IPS DF 19.7 (cell line): ENCODE data around the gene SCN10A.

Experiments used
- DNase-seq: peaks from one replicate; pipeline ENCODE4 v3.0.0-alpha.2; 2013; ENCODE audit warnings: low read depth, low spot score

The SCN10A gene

DNA sequence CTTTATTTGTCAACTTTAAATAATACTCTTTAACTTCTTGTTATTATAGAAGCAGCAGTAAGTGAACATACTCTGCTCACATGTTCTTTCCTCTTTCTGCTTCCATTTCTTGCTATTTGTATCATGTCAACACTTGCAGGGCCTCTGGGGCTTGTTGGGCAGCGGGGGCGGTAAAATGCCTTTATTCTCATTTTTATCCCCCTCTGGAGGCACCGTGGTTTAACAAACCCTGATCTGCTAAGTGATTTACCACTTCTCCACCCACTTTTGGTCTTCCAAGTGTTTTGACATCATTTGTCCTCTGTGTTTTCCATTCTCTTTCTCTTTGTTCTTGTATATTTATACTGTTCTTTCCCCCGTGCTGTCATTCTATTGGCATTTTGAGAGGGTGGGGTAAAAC is 33.9 kb downstream of the SCN10A start:
- DNase-seq = no peak

DNA sequence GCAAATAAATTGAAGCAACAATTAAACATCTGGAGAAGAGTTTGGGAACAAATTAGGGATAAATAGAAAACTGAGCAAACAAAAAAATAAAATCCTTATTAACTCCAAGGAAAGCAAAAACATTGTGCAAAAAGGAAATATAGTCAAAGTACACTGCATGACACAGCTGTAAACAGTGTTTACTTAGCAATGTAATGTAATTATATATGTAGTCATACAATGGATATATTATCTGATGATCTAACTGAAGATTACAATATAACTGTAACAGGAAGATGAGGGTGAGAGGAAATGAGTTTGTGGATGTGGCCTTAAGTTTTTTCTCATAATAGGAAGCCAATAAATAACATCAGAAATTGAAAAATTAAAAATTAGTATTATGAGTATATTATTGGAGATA is 42.5 kb downstream of the SCN10A start:
- DNase-seq = no peak

DNA sequence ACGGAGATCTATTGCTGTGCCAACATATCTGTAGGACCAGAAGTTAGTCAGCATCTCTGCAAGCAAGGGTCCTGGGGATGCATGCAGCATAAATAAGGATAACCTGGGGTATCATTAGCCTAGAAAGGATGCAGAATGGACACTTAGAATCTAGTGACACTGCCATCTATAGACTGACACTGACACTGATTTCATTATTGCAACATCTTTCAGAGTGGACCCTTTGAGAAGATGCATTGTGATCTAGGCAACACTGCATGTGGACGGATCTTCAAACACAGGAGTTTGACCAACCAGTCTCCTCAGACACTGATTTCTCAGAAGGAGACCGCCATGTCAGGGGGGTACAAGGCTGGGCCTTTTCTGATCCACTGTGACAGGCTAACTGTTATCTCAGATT is 52.4 kb downstream of the SCN10A start:
- DNase-seq = no peak

DNA sequence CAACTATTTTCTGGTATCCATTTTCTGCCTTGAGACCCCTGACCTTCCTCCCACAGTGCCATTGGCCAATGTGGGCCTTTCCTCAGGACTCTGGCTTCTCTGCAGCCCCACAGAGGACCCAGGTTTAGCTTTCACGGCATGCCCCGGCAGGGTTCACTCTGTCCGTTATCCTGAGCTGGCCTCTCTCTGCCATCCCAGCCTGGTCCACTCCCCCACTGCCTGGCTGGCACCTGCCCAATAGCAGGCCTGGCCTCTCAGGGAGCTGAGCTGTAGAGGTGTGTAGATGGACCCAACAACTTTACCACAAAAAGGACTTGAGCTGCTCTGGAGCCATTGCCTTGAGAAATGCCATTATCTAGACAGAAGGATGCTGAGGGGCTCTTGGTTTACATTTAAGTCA is 57.5 kb downstream of the SCN10A start:
- DNase-seq = no peak

DNA sequence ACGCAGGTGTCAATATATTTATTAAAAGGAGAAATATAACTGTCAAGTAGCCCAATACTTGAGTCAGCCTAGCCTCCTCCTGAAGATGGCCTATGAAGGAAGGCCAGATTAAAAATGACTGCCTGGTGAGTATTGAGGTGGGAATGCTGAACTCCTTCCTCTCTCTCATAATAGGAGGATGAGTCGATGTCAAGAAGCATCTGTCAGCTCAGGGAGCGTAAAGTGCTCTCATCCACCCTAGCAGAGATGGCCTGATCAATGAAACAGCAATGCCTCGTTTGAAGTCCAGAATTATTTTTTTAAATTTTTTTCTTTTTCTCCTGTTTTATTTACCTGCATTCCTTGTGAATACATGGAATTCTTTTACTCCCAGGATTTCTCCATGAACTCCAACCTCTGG is 58.3 kb downstream of the SCN10A start:
- no peak for DNase-seq

DNA sequence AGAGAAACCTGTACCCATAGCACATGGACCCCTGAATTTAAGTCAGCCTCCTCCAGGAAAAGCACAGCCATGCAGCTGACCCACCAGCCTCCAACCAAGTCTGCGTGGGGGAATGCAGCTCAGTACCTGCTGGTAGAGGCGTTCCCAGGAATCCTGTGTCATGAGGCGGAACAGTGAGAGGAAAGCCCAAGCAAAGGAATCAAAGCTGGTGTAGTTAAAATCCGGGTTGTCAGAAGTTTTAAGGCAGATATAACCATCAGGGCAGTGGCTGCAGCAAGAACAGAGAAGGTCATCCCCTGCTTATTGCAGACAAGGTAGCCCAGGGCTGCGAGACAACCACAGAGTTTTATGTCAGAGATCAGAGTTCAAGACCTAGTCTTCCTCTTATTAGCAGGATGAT is 59.1 kb downstream of the SCN10A start:
- no peak for DNase-seq

DNA sequence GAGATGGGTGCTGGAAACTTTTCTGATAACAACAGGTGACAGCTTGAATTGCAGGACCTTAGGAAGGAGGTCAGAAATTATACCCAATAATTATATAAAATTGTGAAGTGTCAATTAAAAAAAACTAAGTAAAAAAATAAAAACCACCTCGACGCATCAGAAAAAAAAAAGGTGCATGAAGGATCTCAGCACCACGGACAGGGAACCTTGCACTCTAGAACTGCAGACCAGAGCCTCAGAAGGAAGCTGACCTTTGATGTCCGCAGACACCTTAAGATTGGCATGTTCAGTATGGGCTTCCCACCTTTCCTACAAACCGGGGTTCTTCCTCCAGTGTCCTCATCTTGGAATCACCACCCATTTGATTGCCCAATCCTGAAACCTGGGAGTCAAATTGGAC is 60.9 kb downstream of the SCN10A start:
- DNase-seq = no peak

DNA sequence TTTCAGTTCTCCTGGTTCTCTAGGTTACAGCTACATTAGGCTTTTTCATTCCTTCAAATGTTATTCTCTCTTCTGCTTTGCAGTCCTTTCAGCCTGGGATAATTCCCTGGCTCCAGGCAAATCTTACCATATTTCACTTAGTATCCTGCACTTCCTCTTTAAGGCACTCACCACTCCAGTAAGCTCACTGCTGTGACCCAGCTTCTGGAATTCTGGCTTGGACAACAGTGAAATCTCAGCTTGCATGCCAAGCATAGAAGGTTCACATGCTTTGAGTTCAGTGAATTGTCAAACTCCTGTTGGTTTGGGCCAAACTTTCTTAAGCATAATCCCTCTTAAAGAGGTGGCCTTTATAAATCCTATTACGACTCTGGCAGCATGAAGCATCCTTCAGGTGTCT is 69.4 kb downstream of the SCN10A start:
- DNase-seq = no peak

DNA sequence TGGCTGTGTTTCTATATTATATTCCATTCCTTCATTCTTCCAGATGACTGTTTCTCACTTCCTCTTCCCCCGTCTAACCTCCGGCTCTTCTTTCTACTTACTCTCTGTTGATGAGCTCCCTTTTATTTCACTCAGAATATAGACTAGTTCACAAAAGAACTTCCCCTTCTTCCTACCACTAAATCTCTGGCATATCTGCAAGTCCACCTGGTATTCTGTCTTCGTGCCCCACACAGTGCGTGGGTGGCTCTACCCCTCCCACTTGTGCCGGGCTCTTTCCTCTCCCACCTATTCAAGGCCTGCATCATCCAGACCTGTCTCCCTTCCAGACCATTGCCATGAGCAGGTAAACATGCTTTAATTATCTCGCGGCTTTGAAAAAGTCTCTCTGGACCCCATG is 73.0 kb downstream of the SCN10A start:
- no peak for DNase-seq

DNA sequence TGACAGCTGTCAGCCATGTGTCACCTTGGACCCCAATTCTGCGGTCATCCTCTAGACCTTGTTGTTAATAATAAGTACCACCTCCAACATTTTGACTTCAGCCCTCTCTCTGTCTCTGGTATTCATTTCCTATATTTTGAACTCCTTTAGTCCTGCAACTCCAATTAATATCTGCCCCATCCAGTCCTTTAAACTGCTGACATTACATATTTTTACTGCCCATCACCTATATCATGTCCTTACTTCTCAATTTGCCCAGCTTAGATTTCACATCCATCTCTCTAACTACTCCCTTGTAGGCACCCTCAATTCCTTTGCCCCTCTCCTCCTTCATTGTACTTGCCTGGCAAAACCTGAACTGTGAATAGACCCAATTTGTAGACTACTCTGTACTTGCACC is 73.5 kb downstream of the SCN10A start:
- no peak for DNase-seq

DNA sequence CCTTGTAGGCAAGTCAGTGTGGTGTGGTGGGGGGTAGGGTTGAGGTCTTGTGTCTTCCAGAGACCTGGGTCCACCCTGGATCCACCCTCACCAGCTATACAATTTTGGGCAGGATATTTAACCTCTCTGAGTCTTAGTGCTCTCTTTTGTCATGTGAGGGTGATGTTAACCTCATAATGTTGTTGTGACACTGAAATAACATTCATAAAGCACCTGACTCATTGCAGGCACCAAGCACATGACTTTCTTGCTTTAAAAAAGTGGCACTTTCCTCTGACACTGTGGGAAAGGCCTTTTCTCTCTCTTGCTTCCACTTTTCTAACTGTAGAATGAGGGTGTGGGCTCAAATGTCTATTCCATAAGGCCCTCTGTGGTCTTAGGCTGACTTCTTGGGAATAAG is 75.5 kb downstream of the SCN10A start:
- DNase-seq = no peak

DNA sequence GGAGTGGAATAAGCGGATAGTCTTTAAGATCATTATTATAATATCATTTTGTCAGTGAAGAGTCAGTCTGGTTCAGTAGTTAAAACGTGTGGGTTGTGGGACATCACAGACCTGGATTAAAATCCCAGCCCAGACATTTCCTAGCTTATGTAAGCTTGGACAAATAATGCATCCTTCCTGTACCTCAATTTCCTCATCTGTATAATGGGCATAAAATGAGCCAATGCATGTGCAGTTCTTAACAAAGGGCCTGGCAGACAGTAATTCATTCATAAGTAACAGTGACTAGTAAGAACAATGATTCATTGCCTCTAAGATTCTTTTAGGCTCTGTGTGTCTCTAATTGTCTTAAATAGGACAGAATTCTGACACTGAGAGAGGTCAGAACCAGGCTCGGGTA is 76.1 kb downstream of the SCN10A start:
- DNase-seq = no peak

DNA sequence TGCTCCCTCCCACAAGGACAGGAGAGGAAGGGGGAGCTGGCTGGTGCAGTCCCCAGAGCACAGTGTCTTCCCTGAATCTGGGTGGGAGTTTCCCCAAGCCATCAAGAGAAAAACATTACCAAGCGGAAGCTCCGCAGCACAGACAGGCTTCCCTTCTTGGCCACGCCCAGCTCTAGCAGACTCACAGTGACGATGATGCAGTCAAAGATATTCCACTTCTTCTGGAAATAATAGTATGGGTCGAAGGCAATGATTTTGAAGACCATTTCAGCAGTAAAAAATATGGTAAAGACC is 76.7 kb downstream of the SCN10A start:
- DNase-seq = no peak

DNA sequence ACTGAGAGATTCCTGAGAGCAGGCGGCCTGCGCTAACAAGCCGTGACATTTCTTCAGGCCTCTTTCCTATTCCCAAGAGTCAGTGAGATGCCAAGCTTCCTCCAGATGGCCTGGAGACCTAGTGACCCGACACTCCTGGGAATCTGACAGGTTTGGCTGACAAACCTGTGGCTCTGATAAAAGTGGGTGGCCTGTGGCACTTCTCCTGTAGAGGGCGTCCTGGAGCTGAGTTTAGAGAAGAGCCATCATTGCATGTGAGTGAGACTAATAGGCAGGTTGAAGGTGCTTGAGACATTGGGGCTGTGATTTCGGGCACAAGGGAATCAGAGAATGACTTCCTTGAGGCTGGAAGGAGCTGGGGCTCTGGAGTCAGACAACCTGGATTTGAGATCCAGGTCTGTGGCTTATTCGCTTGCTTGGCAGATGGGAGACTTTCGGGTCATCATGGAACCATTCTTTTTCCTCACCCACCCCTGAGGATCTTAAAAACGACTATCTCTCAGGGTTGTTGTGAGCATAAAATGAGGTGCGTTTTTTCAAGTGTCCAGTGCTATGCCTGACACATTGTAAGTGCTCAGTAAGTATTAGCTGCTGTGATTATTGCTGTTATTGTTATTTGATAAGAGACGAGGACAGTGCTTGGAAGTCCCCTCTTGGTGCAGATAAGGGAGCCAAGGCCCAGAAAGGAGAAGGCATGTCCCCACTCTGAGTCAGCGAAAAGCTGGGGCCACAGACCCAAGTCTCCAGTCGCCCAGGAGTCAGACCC is 77.2 kb downstream of the SCN10A start:
- DNase-seq = peak; percentile 57

DNA sequence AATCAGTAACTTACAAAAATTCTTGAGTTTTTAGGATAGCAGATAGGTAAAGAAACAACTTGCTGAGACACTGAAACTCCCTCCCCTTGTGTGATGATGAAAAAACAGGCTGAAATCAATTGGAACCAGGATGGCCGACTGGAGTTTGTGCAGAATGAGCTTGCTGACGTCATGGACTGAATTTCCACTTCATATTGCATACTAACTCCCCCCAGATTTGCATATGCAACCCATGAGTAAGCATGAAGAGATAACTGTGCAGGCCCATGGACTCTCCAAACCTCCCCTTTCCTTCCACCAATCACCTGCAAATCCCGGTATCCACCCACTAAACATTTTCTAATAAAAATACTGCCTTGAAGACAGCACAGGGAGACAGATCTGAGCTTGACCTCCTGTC is 84.5 kb downstream of the SCN10A start:
- no peak for DNase-seq

DNA sequence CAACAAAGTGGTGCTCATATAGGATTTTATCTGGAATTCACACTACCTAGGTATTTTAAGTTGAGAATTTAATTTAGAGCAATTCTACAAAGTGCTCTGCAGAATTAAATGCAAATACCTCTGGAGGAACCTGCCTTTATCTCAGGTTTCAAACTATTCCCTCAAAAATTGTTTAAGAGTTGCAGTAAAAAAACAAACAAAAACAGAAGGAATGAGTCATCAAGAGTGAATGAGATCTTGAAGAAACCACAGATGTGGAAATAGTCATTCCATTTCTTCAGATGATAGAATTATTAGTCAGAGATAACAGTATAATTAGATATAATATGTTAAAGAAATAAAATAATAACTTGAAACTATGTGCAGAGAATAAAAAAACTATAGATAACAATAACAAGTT is 85.7 kb downstream of the SCN10A start:
- DNase-seq = no peak

DNA sequence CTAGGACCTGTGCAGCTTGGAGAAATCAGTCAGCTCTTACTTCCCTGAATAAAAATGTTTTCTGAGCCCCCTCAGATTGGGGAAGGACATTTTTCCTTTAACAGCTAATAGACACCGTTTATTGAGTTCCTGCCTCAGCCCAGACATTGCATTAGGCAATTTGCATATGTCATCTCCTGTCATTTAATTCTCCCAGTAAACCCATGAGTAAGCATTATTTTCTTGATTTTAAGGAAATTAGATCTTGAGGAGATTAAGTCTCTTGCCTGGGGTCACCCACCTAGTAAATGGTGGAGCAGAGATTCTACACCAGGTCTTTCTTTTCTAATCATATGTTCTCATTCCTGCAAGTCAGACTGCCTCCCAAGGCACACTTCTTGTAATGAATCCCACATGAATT is 88.0 kb downstream of the SCN10A start:
- DNase-seq = no peak

DNA sequence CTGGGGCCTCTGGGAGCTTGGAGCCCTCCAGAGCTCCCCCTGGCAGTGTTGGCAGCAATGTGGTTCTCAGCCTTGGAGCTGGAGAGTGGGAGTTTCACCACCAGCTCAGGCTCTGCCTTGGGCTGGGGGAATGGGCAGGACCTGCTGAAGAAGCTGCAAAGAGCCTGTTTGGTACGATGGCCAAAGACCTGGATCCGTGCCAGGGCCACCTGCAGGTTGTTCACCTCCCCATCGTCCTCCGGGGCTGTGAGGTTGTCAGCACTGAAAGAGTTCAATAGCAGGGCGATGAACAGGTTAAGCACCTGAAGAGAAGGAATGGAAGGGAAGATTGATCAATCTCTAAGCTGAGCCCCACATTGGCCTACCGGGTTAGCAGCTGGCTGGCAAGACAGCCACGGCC is 89.3 kb downstream of the SCN10A start:
- no peak for DNase-seq

DNA sequence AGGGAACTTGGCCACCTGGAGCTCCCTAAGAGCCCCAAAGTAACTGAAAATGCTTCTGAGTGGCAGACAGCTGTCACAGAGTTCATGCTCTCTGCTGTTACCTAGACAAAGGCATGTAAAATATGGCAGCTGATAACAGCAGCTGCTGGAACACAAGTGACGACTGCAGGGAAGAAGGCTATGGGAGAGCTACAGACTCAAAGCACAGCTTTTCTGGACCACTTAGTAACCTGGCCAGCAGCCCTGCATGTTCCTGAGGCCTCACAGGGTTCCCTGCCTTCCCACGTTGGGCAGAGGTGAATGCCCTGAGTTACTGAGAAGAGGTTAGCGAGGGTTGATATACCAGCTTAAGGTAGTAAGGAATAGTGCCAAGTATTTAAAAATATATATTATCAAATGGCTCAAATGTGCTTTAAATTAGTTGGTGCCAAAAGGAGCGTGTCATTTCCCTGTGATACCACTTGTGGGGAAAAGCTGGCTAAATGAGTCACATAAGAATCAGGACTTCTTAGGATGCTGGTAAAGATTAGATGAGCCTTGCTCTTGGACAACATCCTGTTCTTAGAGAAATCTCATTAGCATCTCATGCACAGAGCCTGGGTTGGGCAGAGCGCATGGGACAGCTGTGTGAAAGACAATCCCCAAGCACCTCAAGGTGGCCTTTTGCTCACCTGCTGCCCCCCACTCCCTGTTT is 90.1 kb downstream of the SCN10A start:
- DNase-seq = no peak

DNA sequence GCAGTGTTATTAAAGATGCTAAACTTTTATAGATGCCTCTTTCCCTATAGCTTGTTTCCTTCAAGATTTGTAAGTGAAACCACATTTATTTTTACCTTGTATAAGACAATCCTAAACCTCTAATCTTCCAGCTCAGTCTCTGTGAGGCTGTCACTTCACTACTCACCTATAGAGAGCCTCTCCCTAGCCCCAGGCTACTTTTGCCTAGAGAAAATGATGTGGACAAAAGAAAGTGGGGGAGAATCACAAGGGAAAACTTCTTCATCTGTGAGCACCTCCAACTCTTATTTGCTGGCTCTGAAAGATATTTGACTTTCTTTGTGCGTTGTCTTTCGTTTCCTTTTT is 91.7 kb downstream of the SCN10A start:
- DNase-seq = no peak

DNA sequence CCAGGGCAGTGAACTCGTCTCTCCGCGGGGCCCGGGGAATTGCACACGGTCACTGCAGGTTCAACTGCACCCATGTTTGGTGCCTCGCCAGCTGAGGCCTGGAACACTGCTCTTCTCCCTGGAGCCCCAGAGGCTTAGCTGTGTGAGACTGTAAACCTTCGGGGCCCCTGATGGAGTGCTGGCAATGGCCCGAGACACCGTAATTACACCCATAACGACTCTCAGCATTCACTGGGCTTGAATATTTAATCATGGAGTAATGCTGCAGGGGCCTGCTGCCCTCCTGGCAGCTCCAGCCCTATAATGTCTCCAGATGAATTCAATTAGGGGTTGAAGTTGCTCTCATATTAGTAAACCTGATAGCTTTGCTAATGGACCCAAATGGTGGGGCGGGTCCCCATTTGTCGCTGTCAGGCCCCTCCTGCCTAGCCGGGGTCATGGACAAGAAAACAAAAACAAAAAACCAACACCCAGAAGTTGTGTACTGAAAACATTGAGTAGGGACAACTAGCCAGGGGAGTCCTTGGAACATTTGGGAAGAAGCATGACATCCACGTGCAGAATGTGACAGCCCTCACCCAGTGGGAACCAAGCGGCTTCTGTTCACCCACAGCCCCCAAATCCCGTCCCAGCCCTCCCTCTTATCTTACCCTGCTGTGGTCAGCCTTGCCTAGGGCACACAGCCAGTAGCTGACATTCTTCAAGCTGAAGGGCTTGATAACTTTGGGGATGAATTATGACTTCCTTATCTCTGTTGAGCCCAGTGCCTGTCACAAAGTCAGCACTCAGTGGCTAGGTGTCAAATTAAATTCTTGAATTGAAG is 92.2 kb downstream of the SCN10A start:
- no peak for DNase-seq

DNA sequence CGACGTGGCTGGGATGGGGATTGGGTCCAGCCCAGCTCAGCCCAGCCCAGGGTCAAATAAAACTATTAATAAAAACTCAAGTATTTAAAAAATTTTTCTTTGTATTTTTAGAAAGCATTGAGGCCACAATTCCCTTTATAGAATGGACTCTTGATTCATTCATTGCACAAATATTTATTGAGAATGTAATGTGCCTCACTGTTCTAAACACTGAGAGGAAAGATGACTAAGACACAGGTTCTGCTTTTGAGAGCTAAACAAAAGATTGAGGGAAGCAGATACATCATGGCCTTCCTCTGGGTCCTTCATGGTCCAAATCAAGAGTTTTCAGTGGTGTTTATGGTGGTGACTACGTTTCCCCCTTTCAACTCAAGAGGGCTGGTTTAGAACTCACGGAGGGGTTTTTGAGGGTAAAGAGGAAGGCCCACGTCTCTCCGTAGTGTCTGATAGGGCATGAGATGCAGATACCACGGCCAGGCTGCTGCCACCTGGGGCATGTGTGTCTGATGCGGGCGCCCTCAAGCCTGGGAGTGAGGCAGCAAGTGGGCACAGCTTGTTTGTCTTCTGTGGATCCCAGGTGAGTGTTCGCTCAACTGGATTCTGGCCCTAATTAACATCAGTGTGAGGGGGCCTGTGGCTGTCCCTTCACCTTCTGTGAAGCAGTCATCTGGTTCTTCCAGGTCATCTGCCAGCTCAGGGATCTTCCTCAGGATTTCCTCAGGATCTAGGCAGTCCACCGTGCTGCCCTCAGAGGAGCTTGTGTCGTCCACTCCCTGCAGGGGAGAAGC is 93.0 kb downstream of the SCN10A start:
- DNase-seq = no peak
